Measurements from ENCODE around the gene HADHA.

The HADHA gene

GRCh38 chr2:26195040-26195984 lies 49.1 kb downstream of the HADHA start:
- TF ChIP-seq EZH2 (IDR thresholded peaks at IDR 0.05; ENCODE audit: borderline replicate concordance, low read length) = no peak
- no peak for TF ChIP-seq CTCF (IDR thresholded peaks at IDR 0.05; ENCODE audit: low read length)
- Histone ChIP-seq H3K4me1 (ENCODE audit: insufficient read depth, low read length, severe bottlenecking) (peaks cover 4% of the 10 kb centered on the region), H3K9me2 (ENCODE audit: low read depth, low read length) (no peaks in the 10 kb centered on the region), H3K9ac (ENCODE audit: low read length) (no peak overlapping the region), H3K9me3 (ENCODE audit: low read length) (peaks cover 8% of the 10 kb centered on the region; the same call in 1 of the 2 replicates), H3F3A (ENCODE audit: insufficient read depth, low read length) (no peaks in the 10 kb centered on the region), H4K20me1 (ENCODE audit: insufficient read depth, low read length) (no peaks in the 10 kb centered on the region), H3K27ac (ENCODE audit: low read depth, low read length, poor library complexity, severe bottlenecking) (no peak overlapping the region), H3K36me3 (ENCODE audit: insufficient read depth, low read length) (peaks cover 98% of the 10 kb centered on the region), H3K79me2 (ENCODE audit: insufficient read depth, low read length) (no peaks in the 10 kb centered on the region), H3K27me3 (ENCODE audit: insufficient read depth, low read length) (no peaks in the 10 kb centered on the region), H3K4me3 (ENCODE audit: low read depth, low read length, poor library complexity, severe bottlenecking) (no peak overlapping the region), H2AFZ (ENCODE audit: low read length) (no peak overlapping the region), H3K4me2 (ENCODE audit: low read length) (no peak overlapping the region)

GRCh38 chr2:26193578-26194231 lies 50.7 kb downstream of the HADHA start:
- H3K4me2 ChIP-seq (ENCODE audit: low read length) = no peak overlapping the region
- no peaks in the 10 kb centered on the region for H3K79me2 ChIP-seq (ENCODE audit: insufficient read depth, low read length)
- no peaks in the 10 kb centered on the region for H3F3A ChIP-seq (ENCODE audit: insufficient read depth, low read length)
- TF ChIP-seq EZH2 (IDR thresholded peaks at IDR 0.05; ENCODE audit: borderline replicate concordance, low read length) (no peak), CTCF (IDR thresholded peaks at IDR 0.05; ENCODE audit: low read length) (no peak)
- H3K36me3 ChIP-seq (ENCODE audit: insufficient read depth, low read length) = peaks cover 82% of the 10 kb centered on the region
- H3K9me3 ChIP-seq (ENCODE audit: low read length) = peaks cover 8% of the 10 kb centered on the region; the same call in 1 of the 2 replicates
- H3K27ac ChIP-seq (ENCODE audit: low read depth, low read length, poor library complexity, severe bottlenecking) = no peak overlapping the region
- no peaks in the 10 kb centered on the region for H3K27me3 ChIP-seq (ENCODE audit: insufficient read depth, low read length)
- no peaks in the 10 kb centered on the region for H4K20me1 ChIP-seq (ENCODE audit: insufficient read depth, low read length)
- H3K4me1 ChIP-seq (ENCODE audit: insufficient read depth, low read length, severe bottlenecking) = peaks cover 4% of the 10 kb centered on the region
- H3K4me3 ChIP-seq (ENCODE audit: low read depth, low read length, poor library complexity, severe bottlenecking) = no peak overlapping the region
- H3K9ac ChIP-seq (ENCODE audit: low read length) = no peak overlapping the region
- H3K9me2 ChIP-seq (ENCODE audit: low read depth, low read length) = no peaks in the 10 kb centered on the region
- no peak overlapping the region for H2AFZ ChIP-seq (ENCODE audit: low read length)

GRCh38 chr2:26191316-26192159 lies 52.9 kb downstream of the HADHA start:
- TF ChIP-seq EZH2 (IDR thresholded peaks at IDR 0.05; ENCODE audit: borderline replicate concordance, low read length) (no peak), CTCF (IDR thresholded peaks at IDR 0.05; ENCODE audit: low read length) (no peak)
- Histone ChIP-seq H3K4me3 (ENCODE audit: low read depth, low read length, poor library complexity, severe bottlenecking) (no peak overlapping the region), H4K20me1 (ENCODE audit: insufficient read depth, low read length) (no peaks in the 10 kb centered on the region), H3F3A (ENCODE audit: insufficient read depth, low read length) (no peaks in the 10 kb centered on the region), H3K9me2 (ENCODE audit: low read depth, low read length) (no peaks in the 10 kb centered on the region), H2AFZ (ENCODE audit: low read length) (no peak overlapping the region), H3K4me2 (ENCODE audit: low read length) (no peak overlapping the region), H3K27me3 (ENCODE audit: insufficient read depth, low read length) (no peaks in the 10 kb centered on the region), H3K36me3 (ENCODE audit: insufficient read depth, low read length) (peaks cover 61% of the 10 kb centered on the region), H3K9me3 (ENCODE audit: low read length) (no peaks in the 10 kb centered on the region), H3K9ac (ENCODE audit: low read length) (no peak overlapping the region), H3K4me1 (ENCODE audit: insufficient read depth, low read length, severe bottlenecking) (no peaks in the 10 kb centered on the region), H3K27ac (ENCODE audit: low read depth, low read length, poor library complexity, severe bottlenecking) (no peak overlapping the region), H3K79me2 (ENCODE audit: insufficient read depth, low read length) (no peaks in the 10 kb centered on the region)
